Astrocyte of the cerebellum (primary cell): Measurements from ENCODE around the gene SLC25A34.

ENCODE experiments used
- DNase-seq: peaks from one replicate; pipeline ENCODE4 v3.0.0-alpha.2; 2011; ENCODE audit warnings: low read depth
- H3K4me3 ChIP-seq: 2 replicates; pipeline ENCODE4 v1.5.1; 2011; ENCODE audit warnings: mild to moderate bottlenecking, low read depth, low read length, moderate library complexity
- in situ Hi-C: cut with HindIII; loops from 2 replicates; pipeline ENCODE4 v1.10.0; 2017; ENCODE audit warnings: low sequenced_read_pairs
- TF ChIP-seq, protein P1 (sequence below): IDR thresholded peaks from 2 replicates; pipeline ENCODE4 v1.5.1; 2012; ENCODE audit warnings: low read length, low read depth, moderate library complexity, mild to moderate bottlenecking; ENCODE audit errors: missing control alignments

The SLC25A34 gene

GRCh38 chr1:15727424-15727823 lies 8.6 kb upstream of the SLC25A34 start:
- in situ Hi-C loops: no loop called here
- H3K4me3 ChIP-seq: no peak overlapping the region
- TF ChIP-seq, protein P1, sequence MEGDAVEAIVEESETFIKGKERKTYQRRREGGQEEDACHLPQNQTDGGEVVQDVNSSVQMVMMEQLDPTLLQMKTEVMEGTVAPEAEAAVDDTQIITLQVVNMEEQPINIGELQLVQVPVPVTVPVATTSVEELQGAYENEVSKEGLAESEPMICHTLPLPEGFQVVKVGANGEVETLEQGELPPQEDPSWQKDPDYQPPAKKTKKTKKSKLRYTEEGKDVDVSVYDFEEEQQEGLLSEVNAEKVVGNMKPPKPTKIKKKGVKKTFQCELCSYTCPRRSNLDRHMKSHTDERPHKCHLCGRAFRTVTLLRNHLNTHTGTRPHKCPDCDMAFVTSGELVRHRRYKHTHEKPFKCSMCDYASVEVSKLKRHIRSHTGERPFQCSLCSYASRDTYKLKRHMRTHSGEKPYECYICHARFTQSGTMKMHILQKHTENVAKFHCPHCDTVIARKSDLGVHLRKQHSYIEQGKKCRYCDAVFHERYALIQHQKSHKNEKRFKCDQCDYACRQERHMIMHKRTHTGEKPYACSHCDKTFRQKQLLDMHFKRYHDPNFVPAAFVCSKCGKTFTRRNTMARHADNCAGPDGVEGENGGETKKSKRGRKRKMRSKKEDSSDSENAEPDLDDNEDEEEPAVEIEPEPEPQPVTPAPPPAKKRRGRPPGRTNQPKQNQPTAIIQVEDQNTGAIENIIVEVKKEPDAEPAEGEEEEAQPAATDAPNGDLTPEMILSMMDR: no peak
- DNase-seq: no peak

DNA sequence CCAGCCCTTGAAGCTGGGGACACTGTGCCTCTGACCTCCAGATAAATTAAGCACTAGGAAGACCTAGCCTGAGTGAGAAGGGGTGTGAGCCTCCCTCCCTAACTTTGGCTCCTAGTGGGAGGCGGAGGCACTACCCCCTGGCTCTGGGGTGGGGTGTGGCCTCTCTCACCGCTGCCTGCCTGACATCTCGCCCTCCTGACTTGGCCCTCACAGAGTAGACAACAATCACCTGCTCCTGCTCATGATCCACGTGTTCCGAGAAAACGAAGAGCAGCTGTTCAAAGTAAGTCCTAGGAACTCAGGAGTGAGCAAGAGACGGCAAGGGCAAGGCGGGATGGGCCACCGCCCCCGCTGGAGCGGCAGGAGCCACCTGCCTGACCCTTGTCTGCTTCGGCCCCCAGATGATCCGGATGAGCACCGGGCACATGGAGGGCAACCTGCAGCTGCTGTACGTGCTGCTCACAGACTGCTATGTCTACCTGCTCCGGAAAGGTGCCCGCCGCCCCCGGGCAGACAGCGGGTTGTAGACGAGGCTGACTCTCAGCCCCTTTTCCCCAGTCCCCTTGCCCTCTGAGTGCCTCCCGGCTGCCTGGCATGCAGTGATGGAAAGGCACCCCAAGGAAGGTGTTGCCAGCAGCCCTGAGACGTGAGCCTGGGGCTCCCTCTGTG lies 8.1 kb upstream of the SLC25A34 start:
- DNase-seq: no peak
- H3K4me3 ChIP-seq: no peak overlapping the region
- TF ChIP-seq, protein P1: no peak
- in situ Hi-C loops: no loop called here

GRCh38 chr1:15728937-15729657 lies 7.0 kb upstream of the SLC25A34 start:
- TF ChIP-seq, protein P1: no peak
- H3K4me3 ChIP-seq: no peak overlapping the region
- in situ Hi-C loops: no loop called here
- no peak for DNase-seq

GRCh38 chr1:15730423-15730822 lies 5.6 kb upstream of the SLC25A34 start:
- in situ Hi-C loops: no loop called here
- TF ChIP-seq, protein P1: no peak
- H3K4me3 ChIP-seq: no peak overlapping the region
- no peak for DNase-seq

DNA sequence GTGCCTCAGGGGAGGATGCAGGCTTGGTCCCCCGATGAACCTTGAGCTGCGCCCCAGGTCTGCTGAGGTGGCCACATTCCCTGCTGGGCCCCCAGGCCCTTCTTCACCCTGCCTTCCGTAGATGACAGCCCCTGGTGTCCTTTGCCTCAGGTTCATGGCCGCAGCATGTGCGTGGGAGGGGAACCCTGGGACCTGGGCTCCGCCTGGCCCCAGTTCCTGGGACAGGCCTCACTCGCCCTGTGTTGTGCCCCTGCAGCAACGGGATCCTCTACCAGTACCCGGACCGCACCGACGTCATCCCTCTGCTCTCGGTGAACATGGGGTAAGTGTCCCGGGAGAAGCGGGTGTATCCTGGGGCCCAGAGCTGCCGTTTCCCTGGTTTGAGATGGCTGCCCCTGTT lies 5.1 kb upstream of the SLC25A34 start:
- in situ Hi-C loops: no loop called here
- H3K4me3 ChIP-seq: no peak overlapping the region
- TF ChIP-seq, protein P1: no peak
- no peak for DNase-seq

DNA sequence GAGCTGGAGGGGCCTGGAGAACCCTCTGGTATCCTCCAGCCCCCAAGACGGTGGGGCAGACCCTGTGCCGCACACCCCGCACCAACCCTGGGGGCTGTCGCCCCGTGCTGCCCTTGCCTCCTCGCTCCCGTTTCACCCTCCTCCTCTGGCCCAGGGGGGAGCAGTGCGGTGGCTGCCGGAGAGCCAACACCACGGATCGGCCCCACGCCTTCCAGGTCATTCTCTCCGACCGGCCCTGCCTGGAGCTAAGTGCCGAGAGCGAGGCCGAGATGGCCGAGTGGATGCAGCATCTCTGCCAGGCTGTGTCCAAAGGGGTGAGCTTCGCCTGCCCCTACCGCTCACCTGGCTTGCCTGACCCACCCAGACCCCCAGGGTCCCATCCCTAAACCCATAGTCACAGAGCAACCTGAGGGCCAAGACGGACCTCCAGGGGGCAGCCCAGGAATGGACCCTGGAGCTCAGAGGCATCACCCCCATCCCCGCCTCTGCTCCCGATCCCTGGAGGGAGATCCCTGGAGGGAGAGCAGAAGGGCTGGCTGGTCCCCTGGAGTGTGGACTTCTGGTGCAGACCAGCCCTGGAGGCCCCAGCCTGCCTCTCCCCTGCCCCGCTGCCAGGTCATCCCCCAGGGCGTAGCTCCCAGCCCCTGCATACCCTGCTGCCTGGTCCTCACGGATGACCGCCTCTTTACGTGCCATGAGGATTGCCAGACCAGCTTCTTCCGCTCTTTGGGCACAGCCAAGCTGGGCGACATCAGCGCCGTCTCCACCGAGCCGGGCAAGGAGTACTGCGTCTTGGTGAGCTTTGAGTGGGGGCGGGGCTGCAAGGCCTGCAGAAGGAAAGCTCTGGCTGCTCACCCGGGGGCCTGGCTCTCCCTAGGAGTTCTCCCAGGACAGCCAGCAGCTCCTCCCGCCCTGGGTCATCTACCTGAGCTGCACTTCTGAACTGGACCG lies 4.0 kb upstream of the SLC25A34 start:
- TF ChIP-seq, protein P1: no peak
- no peak for DNase-seq
- in situ Hi-C loops: no loop called here
- H3K4me3 ChIP-seq: no peak overlapping the region
